Stimulated activated effector memory CD8-positive, alpha-beta T cell treated with anti-CD3 and anti-CD28 coated beads, Interleukin-12 subunit alpha, Interleukin-12 subunit beta, amount 100 ng/mL, for 72 hours (primary cell): ENCODE results near the gene LACTB.
A peak's percentile ranks its signal among the peaks of the same experiment; 100 is the strongest.

Source experiments
- ATAC-seq: fragments of 150-1000 bp; cut with Tn5 transposase; 2 replicates; pipeline ENCODE4 v1.10.0; 2021
- DNase-seq, 2 donors: peaks; one replicate each; pipeline ENCODE4 v3.0.0; 2021 to 2022; ENCODE audit warnings: low spot score in 2 of 2
- H3K27ac Mint-ChIP-seq: one replicate; pipeline ENCODE4 v1.8.0; 2022; ENCODE audit warnings: mild to moderate bottlenecking, mixed read lengths
- H3K36me3 Mint-ChIP-seq: one replicate; pipeline ENCODE4 v1.8.0; 2022; ENCODE audit warnings: mild to moderate bottlenecking, mixed read lengths
- H3K4me1 Mint-ChIP-seq: one replicate; pipeline ENCODE4 v1.8.0; 2022; ENCODE audit warnings: mixed read lengths
- H3K4me3 Mint-ChIP-seq: one replicate; pipeline ENCODE4 v1.8.0; 2022; ENCODE audit warnings: mild to moderate bottlenecking, mixed read lengths
- H3K9me3 Mint-ChIP-seq: one replicate; pipeline ENCODE4 v1.8.0; 2022; ENCODE audit warnings: mixed read lengths

Gene LACTB

GRCh38 chr15:63135804-63136203, 14.1 kb downstream of the LACTB start:
- no peak for DNase-seq
- peak; percentile 82 for ATAC-seq
- H3K27ac Mint-ChIP-seq, result peak overlapping the region; percentile 54
- peaks cover 13% of the 10 kb centered on the region for H3K4me1 Mint-ChIP-seq
- H3K4me3 Mint-ChIP-seq, result no peak overlapping the region
- H3K9me3 Mint-ChIP-seq, result no peaks in the 10 kb centered on the region
- H3K36me3 Mint-ChIP-seq, result peaks cover 42% of the 10 kb centered on the region

- ATAC-seq (no peak), DNase-seq (no peak)
- Mint-ChIP-seq H3K27ac (no peak overlapping the region), H3K4me3 (no peak overlapping the region), H3K9me3 (no peaks in the 10 kb centered on the region), H3K36me3 (peaks cover 42% of the 10 kb centered on the region), H3K4me1 (peaks cover 13% of the 10 kb centered on the region)
Observed at GRCh38 chr15:63136742-63137141, 15.1 kb downstream of the LACTB start.

GRCh38 chr15:63140936-63141335, 19.3 kb downstream of the LACTB start:
- Mint-ChIP-seq H3K4me3 (no peak overlapping the region), H3K36me3 (peaks cover 43% of the 10 kb centered on the region), H3K4me1 (peaks cover 6% of the 10 kb centered on the region), H3K9me3 (no peaks in the 10 kb centered on the region), H3K27ac (no peak overlapping the region)
- DNase-seq (no peak), ATAC-seq (peak; percentile 39)

GRCh38 chr15:63145426-63145825, 23.8 kb downstream of the LACTB start:
- no peak overlapping the region for H3K4me3 Mint-ChIP-seq
- no peak overlapping the region for H3K27ac Mint-ChIP-seq
- DNase-seq (no peak), ATAC-seq (no peak)
- peaks cover 64% of the 10 kb centered on the region for H3K36me3 Mint-ChIP-seq
- H3K9me3 Mint-ChIP-seq, result no peaks in the 10 kb centered on the region
- H3K4me1 Mint-ChIP-seq, result no peaks in the 10 kb centered on the region

GRCh38 chr15:63146684-63147083, 25.0 kb downstream of the LACTB start:
- ATAC-seq (no peak), DNase-seq (no peak)
- Mint-ChIP-seq H3K9me3 (no peaks in the 10 kb centered on the region), H3K36me3 (peaks cover 55% of the 10 kb centered on the region), H3K4me1 (no peaks in the 10 kb centered on the region), H3K27ac (no peak overlapping the region), H3K4me3 (no peak overlapping the region)

GRCh38 chr15:63151665-63152064, 30.0 kb downstream of the LACTB start:
- no peak for ATAC-seq
- no peak for DNase-seq
- Mint-ChIP-seq H3K4me1 (no peaks in the 10 kb centered on the region), H3K27ac (no peak overlapping the region), H3K36me3 (peaks cover 86% of the 10 kb centered on the region), H3K9me3 (no peaks in the 10 kb centered on the region), H3K4me3 (no peak overlapping the region)

- Mint-ChIP-seq H3K27ac (no peak overlapping the region), H3K9me3 (no peaks in the 10 kb centered on the region), H3K36me3 (peaks cover 61% of the 10 kb centered on the region), H3K4me3 (peak overlapping the region; percentile 98), H3K4me1 (no peaks in the 10 kb centered on the region)
- DNase-seq, result no peak
- ATAC-seq, result no peak
Observed at GRCh38 chr15:63155486-63155885, 33.8 kb downstream of the LACTB start.

- Mint-ChIP-seq H3K9me3 (no peaks in the 10 kb centered on the region), H3K4me3 (peak overlapping the region; percentile 98), H3K4me1 (no peaks in the 10 kb centered on the region), H3K27ac (peak overlapping the region; percentile 98), H3K36me3 (peaks cover 61% of the 10 kb centered on the region)
- DNase-seq (no peak), ATAC-seq (no peak)
Observed at GRCh38 chr15:63156086-63156710, 34.5 kb downstream of the LACTB start.

- no peaks in the 10 kb centered on the region for H3K4me1 Mint-ChIP-seq
Observed at GRCh38 chr15:63156755-63157117, 35.1 kb downstream of the LACTB start.

GRCh38 chr15:63157118-63157843, 35.6 kb downstream of the LACTB start, which contains the start of gene RPS27L:
RPS27L (minus strand) TSS chr15:63157477; CDS start chr15:63157405, 72 bp downstream.
- Mint-ChIP-seq H3K27ac (peak within 1 kb of the TSS; percentile 98), H3K4me1 (no peaks in the 10 kb centered on the region), H3K4me3 (peak within 1 kb of the TSS; percentile 98), H3K9me3 (no peaks in the 10 kb centered on the region), H3K36me3 (peaks cover 52% of the 10 kb centered on the region)
- peak; percentile 73 to 94 for DNase-seq
- peak; percentile 98 for ATAC-seq

More at GRCh38 chr15:63156755-63157117, 35.1 kb downstream of the LACTB start:
- Mint-ChIP-seq H3K4me3 (peak overlapping the region; percentile 98), H3K27ac (peak overlapping the region; percentile 98), H3K36me3 (peaks cover 58% of the 10 kb centered on the region), H3K9me3 (no peaks in the 10 kb centered on the region)
- DNase-seq, result peak in 1 of 2 donors; percentile 7
- no peak for ATAC-seq

- H3K27ac Mint-ChIP-seq, result peak overlapping the region; percentile 98
- peak; percentile 55 for ATAC-seq
- peak in 1 of 2 donors; percentile 65 for DNase-seq
- no peaks in the 10 kb centered on the region for H3K9me3 Mint-ChIP-seq
- peak overlapping the region; percentile 98 for H3K4me3 Mint-ChIP-seq
- H3K4me1 Mint-ChIP-seq, result no peaks in the 10 kb centered on the region
- peaks cover 45% of the 10 kb centered on the region for H3K36me3 Mint-ChIP-seq
Observed at GRCh38 chr15:63157891-63158431, 36.3 kb downstream of the LACTB start.

GRCh38 chr15:63160638-63161037, 39.0 kb downstream of the LACTB start:
- peaks cover 19% of the 10 kb centered on the region for H3K36me3 Mint-ChIP-seq
- no peak for DNase-seq
- no peaks in the 10 kb centered on the region for H3K4me1 Mint-ChIP-seq
- ATAC-seq, result no peak
- no peak overlapping the region for H3K4me3 Mint-ChIP-seq
- no peaks in the 10 kb centered on the region for H3K9me3 Mint-ChIP-seq
- H3K27ac Mint-ChIP-seq, result no peak overlapping the region

GRCh38 chr15:63163217-63163616, 41.6 kb downstream of the LACTB start:
- ATAC-seq (no peak), DNase-seq (no peak)
- Mint-ChIP-seq H3K9me3 (no peaks in the 10 kb centered on the region), H3K4me3 (no peak overlapping the region), H3K4me1 (no peaks in the 10 kb centered on the region), H3K27ac (no peak overlapping the region), H3K36me3 (no peaks in the 10 kb centered on the region)

- no peak for ATAC-seq
Observed at GRCh38 chr15:63165166-63165859, 43.7 kb downstream of the LACTB start.

GRCh38 chr15:63166219-63166618, 44.6 kb downstream of the LACTB start:
- DNase-seq, result no peak
- no peak for ATAC-seq
- Mint-ChIP-seq H3K4me1 (no peaks in the 10 kb centered on the region), H3K4me3 (no peak overlapping the region), H3K9me3 (no peaks in the 10 kb centered on the region), H3K27ac (no peak overlapping the region), H3K36me3 (no peaks in the 10 kb centered on the region)

More at GRCh38 chr15:63165166-63165859, 43.7 kb downstream of the LACTB start:
- no peaks in the 10 kb centered on the region for H3K4me1 Mint-ChIP-seq
- H3K9me3 Mint-ChIP-seq, result no peaks in the 10 kb centered on the region
- no peak overlapping the region for H3K27ac Mint-ChIP-seq
- no peak for DNase-seq
- H3K36me3 Mint-ChIP-seq, result no peaks in the 10 kb centered on the region
- H3K4me3 Mint-ChIP-seq, result no peak overlapping the region
